Erythroblast (primary cell): ENCODE results near the gene LONP2.
"Not testable (repeated sequence)": the region's sequence is repeated elsewhere in the genome, so short reads cannot be mapped to it uniquely, and the experiment has no call there.

Experiments used
- DNase-seq, 2 experiments: peaks; one replicate each; lab custom pipeline; 2025; lab: John Stamatoyannopoulos, UW
- GATA1 ChIP-seq: IDR thresholded peaks from 2 replicates; pipeline ENCODE4 v1.6.1; 2011; ENCODE audit warnings: low read depth, mild to moderate bottlenecking, control low read depth, low read length, moderate library complexity
- POLR2A ChIP-seq: IDR thresholded peaks from 2 replicates; pipeline ENCODE4 v1.6.1; 2011; ENCODE audit warnings: mild to moderate bottlenecking, low read length

LONP2 gene

GRCh38 chr16:48383009-48383876 lies 139.1 kb downstream of the LONP2 start:
- DNase-seq = peak in 1 of 2 experiments; percentile 44
- TF ChIP-seq GATA1 (no peak), POLR2A (no peak)

- peak; percentile 61 to 75 for DNase-seq
- TF ChIP-seq POLR2A (no peak), GATA1 (no peak)
Observed at GRCh38 chr16:48383877-48384519, 139.9 kb downstream of the LONP2 start.

GRCh38 chr16:48384520-48385252 lies 140.6 kb downstream of the LONP2 start:
- peak; percentile 74 to 78 for DNase-seq
- TF ChIP-seq POLR2A (no peak), GATA1 (no peak)

DNA sequence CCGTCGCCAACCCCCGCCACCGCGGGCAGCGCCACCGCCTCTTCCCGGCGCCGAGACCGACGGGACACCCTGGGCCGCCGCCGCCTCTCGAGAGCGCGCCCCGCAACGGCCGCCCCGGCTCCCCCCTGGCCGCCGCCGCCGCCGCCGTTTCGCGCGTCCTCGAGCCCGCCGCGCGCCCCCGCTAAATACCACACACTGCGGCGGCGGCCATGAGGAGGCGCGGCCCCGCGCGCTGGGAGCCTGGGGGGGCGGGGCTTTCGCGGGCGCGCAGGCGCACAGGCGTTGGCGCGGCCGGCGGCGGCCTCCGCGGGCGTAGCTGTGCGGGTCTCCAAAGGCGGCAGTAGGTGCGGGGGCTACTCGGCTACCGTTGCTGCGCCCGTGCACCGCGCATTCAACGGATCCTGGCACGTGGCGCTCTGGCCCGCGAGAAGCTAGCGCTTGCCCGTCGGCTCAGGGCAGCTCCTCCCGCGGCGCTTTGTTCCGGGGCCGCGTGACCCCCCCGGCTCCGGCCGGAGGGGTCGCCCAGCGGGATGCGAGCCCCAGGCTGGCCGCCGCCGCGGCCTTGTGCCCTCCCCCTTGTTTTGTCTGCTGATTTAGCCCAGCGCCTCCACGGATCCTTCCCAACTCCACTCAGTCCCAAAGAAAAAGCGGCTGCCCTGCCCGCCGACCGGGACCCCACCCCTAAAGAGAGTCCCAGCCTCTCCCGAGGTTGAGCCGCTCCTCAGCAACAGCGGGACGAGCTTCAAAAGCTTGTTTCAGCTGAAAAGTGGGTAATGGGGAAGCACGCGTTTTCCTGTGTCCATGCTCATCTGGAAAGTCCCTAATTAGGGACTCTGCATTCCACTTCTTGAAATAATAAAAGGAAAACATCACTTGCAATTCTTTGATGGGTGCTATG lies 141.4 kb downstream of the LONP2 start, which contains the start of gene SIAH1:
Gene SIAH1, minus strand, starts transcription at position 161 of the 898 bp plus-strand sequence. CDS start 22,985 bp downstream, outside the sequence.
- peak; percentile 88 to 95 for DNase-seq
- TF ChIP-seq POLR2A (peak; percentile 75), GATA1 (no peak)

DNA sequence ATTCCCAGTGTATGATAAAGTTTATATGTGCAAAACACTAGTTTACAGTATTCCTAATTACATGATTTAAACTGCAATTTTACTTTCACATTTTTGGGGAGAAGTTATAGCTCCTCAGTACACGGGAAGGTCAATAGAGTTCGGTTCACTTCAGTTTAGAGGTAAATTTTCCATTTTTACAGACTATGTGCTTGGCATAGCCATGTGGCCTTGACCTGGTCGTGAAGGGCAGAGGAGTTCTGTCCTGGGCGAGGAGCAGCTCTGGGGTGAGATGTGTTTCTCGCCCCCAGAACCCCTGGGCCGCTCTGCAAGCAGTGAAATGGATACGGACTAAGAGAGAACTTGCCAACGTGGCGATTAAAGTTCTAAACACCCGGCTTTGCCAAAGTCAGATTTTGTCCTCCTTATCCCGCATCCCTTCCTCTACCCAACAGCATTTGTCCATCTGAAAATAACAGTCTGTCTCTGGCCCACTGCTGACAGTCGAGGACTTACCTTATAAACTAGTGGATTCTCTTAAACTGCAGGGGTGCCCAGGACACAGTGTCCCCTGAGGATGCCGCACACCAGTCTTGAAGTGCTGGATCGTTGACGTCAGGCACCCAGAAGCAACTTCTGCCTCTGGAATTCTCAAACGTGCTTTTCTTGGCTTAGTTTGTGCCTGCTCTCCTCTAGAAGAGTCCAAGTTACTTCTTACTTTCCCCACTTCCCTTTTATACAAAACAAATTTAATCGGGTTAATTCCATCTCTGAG lies 142.6 kb downstream of the LONP2 start:
- DNase-seq = peak in 1 of 2 experiments; percentile 7
- TF ChIP-seq POLR2A (no peak), GATA1 (no peak)

- DNase-seq = no peak
- no peak for TF ChIP-seq POLR2A
- TF ChIP-seq GATA1 = no peak
Observed at GRCh38 chr16:48392407-48392806, 148.3 kb downstream of the LONP2 start.

GRCh38 chr16:48393485-48394354 lies 149.6 kb downstream of the LONP2 start:
- no peak for DNase-seq

GRCh38 chr16:48394355-48394703 lies 150.2 kb downstream of the LONP2 start:
- TF ChIP-seq POLR2A (no peak), GATA1 (no peak)
- no peak for DNase-seq

More at GRCh38 chr16:48393485-48394354, 149.6 kb downstream of the LONP2 start:
- TF ChIP-seq POLR2A = no peak
- TF ChIP-seq GATA1 = no peak

- no peak for DNase-seq
- TF ChIP-seq POLR2A (no peak), GATA1 (no peak)
Observed at GRCh38 chr16:48395375-48395774, 151.3 kb downstream of the LONP2 start.

- not testable (repeated sequence) for DNase-seq
Observed at GRCh38 chr16:48402547-48402946, 158.4 kb downstream of the LONP2 start.

DNA sequence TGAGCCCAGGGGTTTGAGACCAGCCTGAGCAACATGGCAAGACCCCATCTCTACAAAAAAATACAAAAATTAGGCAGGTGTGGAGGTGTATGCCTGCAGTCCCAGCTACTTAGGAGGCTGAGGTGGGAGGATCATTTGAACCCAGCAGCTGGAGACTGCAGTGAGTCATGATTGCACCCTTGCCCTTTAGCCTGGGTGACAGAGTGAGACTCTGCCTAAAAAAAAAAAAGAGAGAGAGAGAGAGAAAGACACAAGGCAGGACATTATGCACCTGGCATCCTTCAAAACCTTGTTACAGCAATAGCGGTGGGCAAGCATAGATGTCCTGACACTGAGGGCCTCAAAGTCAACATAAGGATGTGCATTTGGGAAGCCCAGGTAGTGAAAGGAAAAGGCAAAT lies 161.1 kb downstream of the LONP2 start:
- no peak for TF ChIP-seq POLR2A
- no peak for TF ChIP-seq GATA1
- no peak for DNase-seq
